T-helper 2 cell treated with Interferon-gamma antibody and Interleukin-4, amounts not matched to agents 5 μg/mL and 100 μg/mL, for 36 hours (primary cell): Measurements from ENCODE around the gene RAB6B.
A peak's percentile ranks its signal among the peaks of the same experiment; 100 is the strongest.

Experiments used
- DNase-seq: peaks from one replicate; pipeline ENCODE4 v3.0.0; 2021; ENCODE audit warnings: low spot score
- H3K27ac Mint-ChIP-seq: one replicate; pipeline ENCODE4 v1.8.0; 2021; ENCODE audit warnings: mild to moderate bottlenecking, mixed read lengths
- H3K27me3 Mint-ChIP-seq: one replicate; pipeline ENCODE4 v1.8.0; 2021; ENCODE audit warnings: low read depth, mixed read lengths
- H3K36me3 Mint-ChIP-seq: one replicate; pipeline ENCODE4 v1.8.0; 2021; ENCODE audit warnings: low read depth, mixed read lengths
- H3K4me1 Mint-ChIP-seq: one replicate; pipeline ENCODE4 v1.8.0; 2021; ENCODE audit warnings: low read depth, mixed read lengths
- H3K4me3 Mint-ChIP-seq: one replicate; pipeline ENCODE4 v1.8.0; 2022; ENCODE audit warnings: mild to moderate bottlenecking, moderate library complexity, mixed read lengths
- H3K9me3 Mint-ChIP-seq: one replicate; pipeline ENCODE4 v1.8.0; 2021; ENCODE audit warnings: mixed read lengths

RAB6B gene

GRCh38 chr3:133924041-133924440, 28.4 kb upstream of the RAB6B start:
- no peaks in the 10 kb centered on the region for H3K9me3 Mint-ChIP-seq
- peaks cover 4% of the 10 kb centered on the region for H3K4me1 Mint-ChIP-seq
- peaks cover 42% of the 10 kb centered on the region for H3K27me3 Mint-ChIP-seq
- H3K4me3 Mint-ChIP-seq: no peak overlapping the region
- H3K36me3 Mint-ChIP-seq: no peaks in the 10 kb centered on the region
- H3K27ac Mint-ChIP-seq: no peak overlapping the region
- no peak for DNase-seq

- Mint-ChIP-seq H3K36me3 (no peaks in the 10 kb centered on the region), H3K4me3 (no peak overlapping the region), H3K9me3 (no peaks in the 10 kb centered on the region), H3K27me3 (peaks cover 41% of the 10 kb centered on the region), H3K27ac (no peak overlapping the region), H3K4me1 (no peaks in the 10 kb centered on the region)
- no peak for DNase-seq
Observed at GRCh38 chr3:133921592-133921991, 25.9 kb upstream of the RAB6B start.

- H3K27ac Mint-ChIP-seq: no peak overlapping the region
- no peaks in the 10 kb centered on the region for H3K4me1 Mint-ChIP-seq
- DNase-seq: no peak
- no peak overlapping the region for H3K4me3 Mint-ChIP-seq
- H3K9me3 Mint-ChIP-seq: no peaks in the 10 kb centered on the region
- H3K36me3 Mint-ChIP-seq: no peaks in the 10 kb centered on the region
- H3K27me3 Mint-ChIP-seq: peaks cover 30% of the 10 kb centered on the region
Observed at GRCh38 chr3:133917144-133917543, 21.5 kb upstream of the RAB6B start.

GRCh38 chr3:133915685-133916658, 20.3 kb upstream of the RAB6B start:
- Mint-ChIP-seq H3K27ac (no peak overlapping the region), H3K4me3 (no peak overlapping the region), H3K9me3 (no peaks in the 10 kb centered on the region), H3K4me1 (no peaks in the 10 kb centered on the region), H3K36me3 (no peaks in the 10 kb centered on the region), H3K27me3 (peaks cover 24% of the 10 kb centered on the region)
- no peak for DNase-seq

- Mint-ChIP-seq H3K9me3 (no peaks in the 10 kb centered on the region), H3K27me3 (peaks cover 18% of the 10 kb centered on the region), H3K36me3 (no peaks in the 10 kb centered on the region), H3K4me3 (no peak overlapping the region), H3K27ac (no peak overlapping the region), H3K4me1 (no peaks in the 10 kb centered on the region)
- no peak for DNase-seq
Observed at GRCh38 chr3:133914839-133915600, 19.3 kb upstream of the RAB6B start.

- no peak for DNase-seq
- Mint-ChIP-seq H3K27me3 (peaks cover 7% of the 10 kb centered on the region), H3K4me3 (no peak overlapping the region), H3K9me3 (no peaks in the 10 kb centered on the region), H3K36me3 (no peaks in the 10 kb centered on the region), H3K4me1 (no peaks in the 10 kb centered on the region), H3K27ac (no peak overlapping the region)
Observed at GRCh38 chr3:133910422-133910821, 14.7 kb upstream of the RAB6B start.

DNA sequence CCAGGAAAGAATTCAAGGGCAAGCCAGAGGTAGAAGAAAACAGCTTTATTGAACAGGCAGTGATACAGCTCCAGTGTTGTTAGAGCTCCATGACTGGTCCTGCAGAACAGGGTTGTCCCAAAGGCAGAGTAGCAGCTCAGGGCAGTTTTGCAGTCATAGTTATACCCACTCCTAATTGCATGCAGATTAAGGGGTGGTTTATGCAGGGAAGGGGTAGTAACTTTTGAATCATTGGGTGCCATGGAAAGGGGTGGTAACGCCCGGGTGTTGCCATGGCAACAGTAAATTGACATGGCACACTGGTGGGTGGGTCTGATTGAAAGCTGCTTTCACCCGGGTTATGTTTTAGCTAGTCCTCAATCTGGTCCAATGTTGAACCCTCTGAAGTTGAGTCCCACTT, 9.7 kb upstream of the RAB6B start:
- no peak overlapping the region for H3K27ac Mint-ChIP-seq

DNA sequence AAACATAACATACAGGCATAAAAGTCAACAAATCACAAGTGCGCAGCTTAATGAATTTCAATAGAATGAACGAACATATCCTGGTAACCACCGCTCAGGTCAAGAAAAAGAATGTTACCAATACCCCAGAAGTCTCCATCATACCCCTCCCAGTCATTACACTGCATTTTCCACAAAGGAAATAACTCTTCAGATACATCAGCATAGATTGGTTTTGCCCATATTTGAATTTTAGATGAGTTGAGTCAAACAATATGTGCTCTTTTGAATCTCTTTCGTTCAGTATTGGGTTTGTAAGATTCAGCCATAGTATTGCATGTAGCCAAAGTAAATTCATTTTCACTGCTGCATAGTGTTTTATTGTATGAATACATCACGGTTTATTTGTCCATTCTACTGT, 6.2 kb upstream of the RAB6B start:
- no peaks in the 10 kb centered on the region for H3K4me1 Mint-ChIP-seq
- no peak overlapping the region for H3K27ac Mint-ChIP-seq
- no peaks in the 10 kb centered on the region for H3K36me3 Mint-ChIP-seq
- peaks cover 5% of the 10 kb centered on the region for H3K9me3 Mint-ChIP-seq
- H3K27me3 Mint-ChIP-seq: peaks cover 25% of the 10 kb centered on the region
- no peak overlapping the region for H3K4me3 Mint-ChIP-seq
- no peak for DNase-seq

More for the DNA sequence above, 9.7 kb upstream of the RAB6B start:
- Mint-ChIP-seq H3K27me3 (peaks cover 18% of the 10 kb centered on the region), H3K4me3 (no peak overlapping the region), H3K4me1 (no peaks in the 10 kb centered on the region), H3K36me3 (no peaks in the 10 kb centered on the region), H3K9me3 (peaks cover 5% of the 10 kb centered on the region)
- no peak for DNase-seq

DNA sequence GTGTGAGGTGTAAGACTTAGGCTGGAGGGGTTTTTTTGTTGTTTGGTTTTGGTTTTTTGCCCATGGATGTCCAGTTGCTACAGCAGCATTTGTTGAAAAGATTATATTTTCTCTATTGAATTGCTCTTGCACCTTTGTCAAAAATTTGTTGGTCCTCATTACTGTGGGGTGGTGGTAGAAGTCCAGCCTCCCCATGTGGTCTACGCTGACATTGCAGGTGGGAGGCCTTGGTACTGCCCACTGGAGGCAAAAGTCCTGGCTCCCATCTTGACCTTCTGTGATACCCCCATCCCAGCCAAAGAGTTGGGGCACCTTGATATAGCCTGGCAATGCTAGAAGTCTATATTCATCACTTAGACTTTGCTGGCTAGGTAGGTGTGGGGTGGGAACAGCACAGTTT, 5.4 kb upstream of the RAB6B start:
- H3K36me3 Mint-ChIP-seq: no peaks in the 10 kb centered on the region
- H3K4me1 Mint-ChIP-seq: no peaks in the 10 kb centered on the region
- H3K4me3 Mint-ChIP-seq: no peak overlapping the region
- DNase-seq: no peak
- peaks cover 5% of the 10 kb centered on the region for H3K9me3 Mint-ChIP-seq
- H3K27ac Mint-ChIP-seq: peak overlapping the region; percentile 38
- peaks cover 32% of the 10 kb centered on the region for H3K27me3 Mint-ChIP-seq

GRCh38 chr3:133899311-133899710, 3.6 kb upstream of the RAB6B start:
- no peak for DNase-seq
- H3K4me1 Mint-ChIP-seq: no peaks in the 10 kb centered on the region
- no peaks in the 10 kb centered on the region for H3K36me3 Mint-ChIP-seq
- no peak overlapping the region for H3K27ac Mint-ChIP-seq
- H3K27me3 Mint-ChIP-seq: peaks cover 32% of the 10 kb centered on the region
- H3K9me3 Mint-ChIP-seq: peaks cover 5% of the 10 kb centered on the region
- H3K4me3 Mint-ChIP-seq: no peak overlapping the region

- Mint-ChIP-seq H3K27me3 (peaks cover 41% of the 10 kb centered on the region), H3K4me3 (no peak overlapping the region)
Observed at GRCh38 chr3:133897547-133897946, 1.9 kb upstream of the RAB6B start.

DNA sequence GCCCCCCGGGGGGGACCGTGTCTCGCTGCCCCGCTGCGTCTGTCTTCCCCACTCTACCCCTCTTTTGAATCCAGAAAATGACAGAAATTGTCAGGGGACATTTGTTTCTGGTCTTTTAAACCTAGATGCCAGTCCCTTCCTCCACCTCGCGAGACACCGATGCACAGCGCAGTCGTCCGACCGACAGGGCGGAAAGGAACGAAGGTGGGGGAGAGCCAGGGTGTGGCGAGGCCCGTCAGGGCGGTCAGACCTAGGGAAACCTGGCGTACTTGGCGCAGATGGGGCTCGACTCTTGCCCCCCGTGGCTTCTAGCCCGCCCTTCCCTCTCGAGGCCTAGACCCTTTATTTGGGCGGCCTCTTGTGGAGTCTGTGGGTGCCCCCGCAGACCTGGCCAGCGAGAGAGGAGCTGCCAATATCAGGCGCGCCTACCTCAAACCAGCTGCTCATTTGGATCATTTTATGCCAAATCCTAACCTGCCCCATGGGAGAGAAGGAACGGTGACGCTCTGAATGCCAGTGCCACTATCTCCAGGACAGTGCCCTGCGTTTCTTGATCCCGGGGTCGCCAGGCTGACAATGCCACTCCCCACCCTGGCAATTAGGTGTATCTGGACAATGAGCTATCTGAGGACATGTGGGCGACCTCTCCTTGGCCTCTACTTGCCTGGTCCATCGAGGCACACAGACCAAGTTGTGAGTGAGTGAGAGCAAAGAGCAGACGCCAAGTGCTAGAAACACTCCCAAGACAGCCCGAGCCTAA, 500 bp upstream of the RAB6B start:
- Mint-ChIP-seq H3K4me1 (no peaks in the 10 kb centered on the region), H3K36me3 (no peaks in the 10 kb centered on the region), H3K9me3 (no peaks in the 10 kb centered on the region), H3K27me3 (peaks cover 41% of the 10 kb centered on the region), H3K27ac (no peak overlapping the region), H3K4me3 (peak overlapping the region; percentile 78)
- no peak for DNase-seq

More at GRCh38 chr3:133897547-133897946, 1.9 kb upstream of the RAB6B start:
- H3K36me3 Mint-ChIP-seq: no peaks in the 10 kb centered on the region
- H3K9me3 Mint-ChIP-seq: peaks cover under 1% of the 10 kb centered on the region
- no peaks in the 10 kb centered on the region for H3K4me1 Mint-ChIP-seq
- no peak for DNase-seq
- H3K27ac Mint-ChIP-seq: no peak overlapping the region

- Mint-ChIP-seq H3K27ac (no peak overlapping the region), H3K4me1 (no peaks in the 10 kb centered on the region), H3K36me3 (no peaks in the 10 kb centered on the region), H3K27me3 (peaks cover 35% of the 10 kb centered on the region), H3K9me3 (no peaks in the 10 kb centered on the region), H3K4me3 (peak overlapping the region; percentile 32)
- DNase-seq: no peak
Observed at GRCh38 chr3:133894353-133895207, 1.1 kb downstream of the RAB6B start.
